Breast epithelium (tissue), 3 donors: Measurements from ENCODE around the gene LIN28B.
"Not testable (repeated sequence)": the region's sequence is repeated elsewhere in the genome, so short reads cannot be mapped to it uniquely, and the experiment has no call there.

Source experiments
- POLR2A ChIP-seq: fragments of 450-650 bp; IDR thresholded peaks from one replicate; pipeline ENCODE4 v1.6.1; 2016; ENCODE audit warnings: antibody characterized with exemption, mild to moderate bottlenecking, moderate library complexity
- POLR2AphosphoS5 ChIP-seq, 3 donors: sonication (generic); formaldehyde crosslinking; IDR thresholded peaks; one replicate each; pipeline ENCODE4 v1.6.1; 2017; ENCODE audit warnings: antibody characterized with exemption in 3 of 3
- TF ChIP-seq, protein P1 (sequence below), 3 donors: fragments of 450-650 bp; IDR thresholded peaks; one replicate each; pipeline ENCODE4 v1.5.1; 2016 to 2017; ENCODE audit warnings: antibody characterized with exemption in 3 of 3, mild to moderate bottlenecking in 3 of 3, moderate library complexity in 3 of 3

DNA sequence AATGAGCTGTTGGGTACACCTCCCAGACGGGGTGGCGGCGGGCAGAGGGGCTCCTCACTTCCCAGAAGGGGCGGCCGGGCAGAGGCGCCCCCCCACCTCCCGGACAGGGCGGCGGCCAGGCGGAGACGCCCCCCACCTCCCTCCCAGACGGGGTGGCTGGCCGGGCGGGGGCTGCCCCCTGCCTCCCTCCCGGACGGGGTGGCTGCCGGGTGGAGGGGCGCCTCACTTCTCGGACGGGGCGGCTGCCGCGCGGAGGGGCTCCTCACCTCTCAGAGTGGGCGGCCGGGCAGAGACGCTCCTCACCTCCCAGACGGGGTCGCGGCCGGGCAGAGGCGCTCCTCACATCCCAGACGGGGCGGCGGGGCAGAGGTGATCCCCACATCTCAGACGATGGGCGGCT lies 34.2 kb downstream of the LIN28B start:
- TF ChIP-seq, protein P1, sequence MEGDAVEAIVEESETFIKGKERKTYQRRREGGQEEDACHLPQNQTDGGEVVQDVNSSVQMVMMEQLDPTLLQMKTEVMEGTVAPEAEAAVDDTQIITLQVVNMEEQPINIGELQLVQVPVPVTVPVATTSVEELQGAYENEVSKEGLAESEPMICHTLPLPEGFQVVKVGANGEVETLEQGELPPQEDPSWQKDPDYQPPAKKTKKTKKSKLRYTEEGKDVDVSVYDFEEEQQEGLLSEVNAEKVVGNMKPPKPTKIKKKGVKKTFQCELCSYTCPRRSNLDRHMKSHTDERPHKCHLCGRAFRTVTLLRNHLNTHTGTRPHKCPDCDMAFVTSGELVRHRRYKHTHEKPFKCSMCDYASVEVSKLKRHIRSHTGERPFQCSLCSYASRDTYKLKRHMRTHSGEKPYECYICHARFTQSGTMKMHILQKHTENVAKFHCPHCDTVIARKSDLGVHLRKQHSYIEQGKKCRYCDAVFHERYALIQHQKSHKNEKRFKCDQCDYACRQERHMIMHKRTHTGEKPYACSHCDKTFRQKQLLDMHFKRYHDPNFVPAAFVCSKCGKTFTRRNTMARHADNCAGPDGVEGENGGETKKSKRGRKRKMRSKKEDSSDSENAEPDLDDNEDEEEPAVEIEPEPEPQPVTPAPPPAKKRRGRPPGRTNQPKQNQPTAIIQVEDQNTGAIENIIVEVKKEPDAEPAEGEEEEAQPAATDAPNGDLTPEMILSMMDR (IDR thresholded peaks at IDR 0.05): not testable (repeated sequence)
- TF ChIP-seq POLR2A; POLR2AphosphoS5 (IDR thresholded peaks at IDR 0.05): not testable (repeated sequence)
